H1 (cell line): ENCODE measurements around the gene DNM1L.

Experiments
- BCL11A ChIP-seq, 2 experiments: IDR thresholded peaks; one replicate each; pipeline ENCODE4 v1.6.1; 2011; ENCODE audit warnings: low read depth in 2 of 2, low read length in 2 of 2, mild to moderate bottlenecking in 2 of 2
- CHD2 ChIP-seq: IDR thresholded peaks from 2 replicates; pipeline ENCODE4 v1.6.1; 2012; ENCODE audit warnings: low read length, improper control_type of control experiment
- GABPA ChIP-seq: IDR thresholded peaks from 2 replicates; pipeline ENCODE4 v1.6.1; 2011; ENCODE audit warnings: mild to moderate bottlenecking, low read length, moderate library complexity, borderline replicate concordance; ENCODE audit not compliant: insufficient read depth
- RFX5 ChIP-seq: IDR thresholded peaks from 2 replicates; pipeline ENCODE4 v1.6.1; 2011; ENCODE audit warnings: low read depth, low read length, improper control_type of control experiment, borderline replicate concordance
- SIN3A ChIP-seq, 2 experiments: IDR thresholded peaks in 1 of 2; conservative IDR thresholded peaks in 1 of 2; 2 replicates each; pipeline ENCODE4 v1.6.1; 2011 to 2012; ENCODE audit warnings: low read length in 2 of 2, improper control_type of control experiment in 1 of 2, low read depth in 1 of 2, mild to moderate bottlenecking in 1 of 2
- SP1 ChIP-seq: IDR thresholded peaks from 2 replicates; pipeline ENCODE4 v1.6.1; 2011; ENCODE audit warnings: low read depth, low read length
- TF ChIP-seq, protein P1 (sequence below), 3 experiments: IDR thresholded peaks; 1 replicate in 2 of 3; 2 replicates in 1 of 3; pipeline versions ENCODE4 v1.5.1 to v1.6.1; 2011; ENCODE audit warnings: low read length in 3 of 3, mild to moderate bottlenecking in 3 of 3, inconsistent platforms in 2 of 3, low read depth in 1 of 3, moderate library complexity in 1 of 3; ENCODE audit not compliant: insufficient read depth in 1 of 3; ENCODE audit errors: control extremely low read depth in 1 of 3
- TF ChIP-seq, protein P2 (sequence below): IDR thresholded peaks from 2 replicates; pipeline ENCODE4 v1.6.1; 2011; ENCODE audit warnings: low read length, improper control_type of control experiment
- TF ChIP-seq, protein P3 (sequence below): IDR thresholded peaks from 2 replicates; pipeline ENCODE4 v1.6.1; 2012; ENCODE audit warnings: inconsistent platforms

DNA sequence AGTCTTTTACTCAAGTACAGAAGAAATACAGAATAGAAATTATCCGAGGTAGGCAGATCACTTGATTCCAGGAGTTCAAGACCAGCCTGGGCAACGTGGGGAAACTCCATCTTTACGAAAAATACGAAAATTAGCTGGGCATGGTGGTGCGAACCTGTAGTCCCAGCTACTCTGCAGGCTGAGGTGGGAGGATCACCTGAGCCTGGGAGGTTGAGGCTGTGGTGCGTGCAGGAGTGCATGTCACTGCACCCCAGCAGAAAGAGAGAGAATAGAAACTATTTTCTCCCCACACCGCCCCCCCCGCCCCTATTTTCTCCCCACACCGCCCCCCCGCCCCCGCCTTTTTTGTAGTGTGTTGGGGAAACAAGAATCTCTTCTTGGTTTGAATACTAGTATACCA is 2.2 kb downstream of the DNM1L start:
- TF ChIP-seq, protein P1, sequence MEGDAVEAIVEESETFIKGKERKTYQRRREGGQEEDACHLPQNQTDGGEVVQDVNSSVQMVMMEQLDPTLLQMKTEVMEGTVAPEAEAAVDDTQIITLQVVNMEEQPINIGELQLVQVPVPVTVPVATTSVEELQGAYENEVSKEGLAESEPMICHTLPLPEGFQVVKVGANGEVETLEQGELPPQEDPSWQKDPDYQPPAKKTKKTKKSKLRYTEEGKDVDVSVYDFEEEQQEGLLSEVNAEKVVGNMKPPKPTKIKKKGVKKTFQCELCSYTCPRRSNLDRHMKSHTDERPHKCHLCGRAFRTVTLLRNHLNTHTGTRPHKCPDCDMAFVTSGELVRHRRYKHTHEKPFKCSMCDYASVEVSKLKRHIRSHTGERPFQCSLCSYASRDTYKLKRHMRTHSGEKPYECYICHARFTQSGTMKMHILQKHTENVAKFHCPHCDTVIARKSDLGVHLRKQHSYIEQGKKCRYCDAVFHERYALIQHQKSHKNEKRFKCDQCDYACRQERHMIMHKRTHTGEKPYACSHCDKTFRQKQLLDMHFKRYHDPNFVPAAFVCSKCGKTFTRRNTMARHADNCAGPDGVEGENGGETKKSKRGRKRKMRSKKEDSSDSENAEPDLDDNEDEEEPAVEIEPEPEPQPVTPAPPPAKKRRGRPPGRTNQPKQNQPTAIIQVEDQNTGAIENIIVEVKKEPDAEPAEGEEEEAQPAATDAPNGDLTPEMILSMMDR (IDR thresholded peaks at IDR 0.05; ENCODE audit: control extremely low read depth in 1 of 3, insufficient read depth in 1 of 3, low read depth in 1 of 3, low read length in 3 of 3), result no peak
- TF ChIP-seq SIN3A (conservative IDR thresholded peaks at IDR 0.05 in 1 of 2, IDR thresholded peaks at IDR 0.05 in 1 of 2; ENCODE audit: low read depth in 1 of 2, low read length in 2 of 2) (no peak), CHD2 (no peak), BCL11A (IDR thresholded peaks at IDR 0.05; ENCODE audit: low read depth in 2 of 2, low read length in 2 of 2) (no peak), RFX5 (no peak), SP1 (no peak), GABPA (no peak)
- TF ChIP-seq, protein P2, sequence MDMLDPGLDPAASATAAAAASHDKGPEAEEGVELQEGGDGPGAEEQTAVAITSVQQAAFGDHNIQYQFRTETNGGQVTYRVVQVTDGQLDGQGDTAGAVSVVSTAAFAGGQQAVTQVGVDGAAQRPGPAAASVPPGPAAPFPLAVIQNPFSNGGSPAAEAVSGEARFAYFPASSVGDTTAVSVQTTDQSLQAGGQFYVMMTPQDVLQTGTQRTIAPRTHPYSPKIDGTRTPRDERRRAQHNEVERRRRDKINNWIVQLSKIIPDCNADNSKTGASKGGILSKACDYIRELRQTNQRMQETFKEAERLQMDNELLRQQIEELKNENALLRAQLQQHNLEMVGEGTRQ, result no peak
- TF ChIP-seq, protein P3, sequence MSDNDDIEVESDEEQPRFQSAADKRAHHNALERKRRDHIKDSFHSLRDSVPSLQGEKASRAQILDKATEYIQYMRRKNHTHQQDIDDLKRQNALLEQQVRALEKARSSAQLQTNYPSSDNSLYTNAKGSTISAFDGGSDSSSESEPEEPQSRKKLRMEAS, result no peak
